Measurements from ENCODE around the gene BANP. TPM values are rescaled to one million over a fixed set of nuclear protein-coding genes. Genes with fewer than 3 reads are reported as not detected.

BANP gene
- total and polyA plus RNA-seq, 2 donors from 2014 or later, result 12.4 to 26.3 TPM

DNA sequence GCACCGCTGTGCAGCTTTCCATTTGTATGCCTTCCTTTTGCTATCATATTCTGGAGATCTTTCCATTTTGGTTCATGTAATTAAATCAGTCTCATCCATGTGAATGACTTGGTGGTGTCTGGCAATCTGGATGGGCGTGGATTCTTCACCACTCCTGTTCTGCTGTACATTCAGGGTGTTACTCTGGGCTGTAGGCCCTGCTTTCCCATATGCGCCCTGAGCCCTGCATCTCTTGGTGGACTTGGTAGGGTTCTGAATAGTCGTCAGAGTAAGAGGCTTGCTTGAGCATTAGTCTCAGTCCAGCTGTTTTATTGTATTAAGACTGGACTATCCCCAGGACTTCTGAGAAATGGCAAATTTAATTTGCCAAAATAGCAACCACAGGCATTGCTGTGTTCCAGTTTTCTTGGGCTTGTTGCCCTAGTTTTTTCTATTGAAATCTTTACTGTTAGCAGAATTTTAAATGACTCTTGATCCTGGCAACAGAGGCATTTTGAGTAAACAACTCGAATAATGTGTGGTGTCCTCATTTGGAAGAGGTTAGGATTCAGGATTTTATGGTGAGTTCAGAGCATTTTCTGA is 14.9 kb downstream of the BANP start:
- Histone ChIP-seq H3K9me3 (ENCODE audit: control insufficient read depth in 2 of 3, insufficient read depth in 1 of 3, low read length in 3 of 3) (peaks cover 0 to under 1% (median 0%) of the 10 kb centered on the region in 3 donors), H3K27me3 (ENCODE audit: control insufficient read depth, insufficient read depth, low read length) (no peaks in the 10 kb centered on the region)

DNA sequence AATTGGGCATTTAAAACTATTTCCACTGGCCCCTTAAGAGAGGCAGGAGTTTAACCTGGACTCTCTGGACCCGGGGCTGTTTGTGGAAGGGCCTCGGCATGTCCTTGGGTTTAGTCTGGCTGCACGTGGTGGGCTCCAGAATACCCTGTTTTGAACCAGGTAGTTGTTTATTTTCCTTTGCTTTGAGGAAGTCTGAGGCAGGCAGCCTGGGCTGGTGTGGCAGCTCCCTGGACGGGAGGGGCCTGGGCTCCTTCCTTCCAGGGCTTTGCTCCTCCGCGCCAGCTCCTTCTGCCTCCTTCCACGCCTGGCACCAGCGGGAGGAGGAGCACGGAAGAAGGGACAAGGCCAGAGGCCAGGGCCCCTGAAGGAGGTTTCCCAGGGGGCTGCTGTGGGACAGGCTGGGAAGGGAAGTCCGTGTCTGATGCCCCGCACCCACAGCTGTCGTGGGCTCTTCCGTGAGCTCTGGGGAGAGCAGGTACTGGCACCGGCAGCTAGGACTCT is 15.5 kb downstream of the BANP start:
- H3K4me1 ChIP-seq (ENCODE audit: control insufficient read depth in 2 of 3, insufficient read depth in 2 of 3, low read depth in 1 of 3, low read length in 3 of 3), result peaks cover 0 to 11% (median 11%) of the 10 kb centered on the region in 3 donors
- H3K36me3 ChIP-seq (ENCODE audit: control insufficient read depth in 2 of 3, insufficient read depth in 3 of 3, low read length in 3 of 3), result no peaks in the 10 kb centered on the region
- H3K27ac ChIP-seq (ENCODE audit: low read depth in 2 of 2, low read length in 2 of 2), result peak overlapping the region; percentile 71 to 82
- peaks cover 0 to 6% (median 1%) of the 10 kb centered on the region in 3 donors for H3K9me3 ChIP-seq (ENCODE audit: control insufficient read depth in 2 of 3, insufficient read depth in 1 of 3, low read length in 3 of 3)
- peak overlapping the region in 1 of 3 donors; percentile 52 for H3K4me3 ChIP-seq (ENCODE audit: low read length in 3 of 3)
- DNase-seq (peak in 2 of 5 donors; percentile 52 to 63), FAIRE-seq (no peak)
- H3K27me3 ChIP-seq (ENCODE audit: control insufficient read depth, insufficient read depth, low read length), result no peaks in the 10 kb centered on the region
- no peak for TF ChIP-seq CTCF (IDR thresholded peaks at IDR 0.05; ENCODE audit: borderline replicate concordance, extremely low read depth, insufficient read depth)
- peak overlapping the region in 1 of 3 donors; percentile 17 for H3K9ac ChIP-seq (ENCODE audit: low read length in 3 of 3)
- intact Hi-C loops (cut with DNase I), result no loop called here

More for the DNA sequence above, 14.9 kb downstream of the BANP start:
- intact Hi-C loops (cut with DNase I), result no loop called here
- no peak overlapping the region for H3K4me3 ChIP-seq (ENCODE audit: low read length in 3 of 3)
- TF ChIP-seq CTCF (IDR thresholded peaks at IDR 0.05; ENCODE audit: borderline replicate concordance, extremely low read depth, insufficient read depth), result no peak
- H3K27ac ChIP-seq (ENCODE audit: low read depth in 2 of 2, low read length in 2 of 2), result peak overlapping the region; percentile 71 to 82
- H3K4me1 ChIP-seq (ENCODE audit: control insufficient read depth in 2 of 3, insufficient read depth in 2 of 3, low read depth in 1 of 3, low read length in 3 of 3), result peaks cover 0 to 11% (median 11%) of the 10 kb centered on the region in 3 donors
- H3K36me3 ChIP-seq (ENCODE audit: control insufficient read depth in 2 of 3, insufficient read depth in 3 of 3, low read length in 3 of 3), result no peaks in the 10 kb centered on the region
- FAIRE-seq, result no peak
- peak overlapping the region in 1 of 3 donors; percentile 17 for H3K9ac ChIP-seq (ENCODE audit: low read length in 3 of 3)
- DNase-seq, result no peak

DNA sequence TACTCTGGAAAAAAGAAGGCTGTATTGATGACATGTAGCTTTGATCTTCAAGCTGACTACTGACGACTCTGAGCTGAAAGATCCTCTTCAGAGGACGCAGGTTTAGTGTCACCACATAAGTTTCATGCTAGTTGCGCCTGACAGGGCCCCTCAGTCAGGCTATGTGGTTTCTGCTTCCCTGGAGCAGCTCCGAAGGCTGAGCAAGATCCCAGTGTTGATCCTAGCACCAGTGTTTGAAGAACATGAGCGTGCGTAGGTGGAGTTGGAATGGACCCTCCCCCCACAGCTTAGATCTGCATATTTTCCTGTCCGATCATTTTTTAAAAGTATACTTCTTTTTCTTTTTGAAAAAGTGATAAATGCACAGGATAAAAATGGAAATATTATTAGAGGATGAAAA is 17.3 kb downstream of the BANP start:
- intact Hi-C loops (cut with DNase I), result no loop called here
- DNase-seq, result no peak
- H3K36me3 ChIP-seq (ENCODE audit: control insufficient read depth in 2 of 3, insufficient read depth in 3 of 3, low read length in 3 of 3), result no peaks in the 10 kb centered on the region
- peaks cover 0 to 8% (median 3%) of the 10 kb centered on the region in 3 donors for H3K9me3 ChIP-seq (ENCODE audit: control insufficient read depth in 2 of 3, insufficient read depth in 1 of 3, low read length in 3 of 3)
- no peaks in the 10 kb centered on the region for H3K27me3 ChIP-seq (ENCODE audit: control insufficient read depth, insufficient read depth, low read length)
- H3K4me1 ChIP-seq (ENCODE audit: control insufficient read depth in 2 of 3, insufficient read depth in 2 of 3, low read depth in 1 of 3, low read length in 3 of 3), result peaks cover 0 to 11% (median 11%) of the 10 kb centered on the region in 3 donors
- no peak for FAIRE-seq
- no peak for TF ChIP-seq CTCF (IDR thresholded peaks at IDR 0.05; ENCODE audit: borderline replicate concordance, extremely low read depth, insufficient read depth)
- no peak overlapping the region for H3K9ac ChIP-seq (ENCODE audit: low read length in 3 of 3)
- no peak overlapping the region for H3K27ac ChIP-seq (ENCODE audit: low read depth in 2 of 2, low read length in 2 of 2)
- no peak overlapping the region for H3K4me3 ChIP-seq (ENCODE audit: low read length in 3 of 3)

Measured in kidney (tissue), 14 donors.